GM19043 (cell line): ENCODE results near the gene IFNL4.
"Not testable (repeated sequence)": the region's sequence is repeated elsewhere in the genome, so short reads cannot be mapped to it uniquely, and the experiment has no call there.

Experiments used
- ATAC-seq: cut with Tn5 transposase; IDR thresholded peaks from one replicate; pipeline ENCODE4 v1.9.1; 2021; ENCODE audit warnings: low read depth; ENCODE audit not compliant: unreplicated experiment

IFNL4 gene

DNA sequence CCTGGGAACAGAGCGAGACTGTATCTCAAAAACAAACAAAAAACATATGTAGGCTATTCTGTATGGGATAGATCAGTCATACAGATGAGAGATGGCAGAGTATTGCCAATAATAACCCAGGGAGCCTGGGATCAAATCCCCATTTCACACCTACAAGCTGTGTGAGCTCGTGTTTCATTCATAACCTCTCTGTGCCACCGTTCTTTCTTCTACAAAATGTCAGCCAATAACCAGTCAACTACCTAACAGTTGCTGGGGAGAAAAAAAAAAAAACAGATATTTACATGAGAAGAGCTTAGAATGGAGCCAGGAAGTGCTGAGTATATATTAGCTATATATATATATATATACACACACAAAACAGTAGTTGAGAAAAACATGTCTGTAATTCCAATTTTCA is 13.0 kb upstream of the IFNL4 start:
- ATAC-seq, result no peak

DNA sequence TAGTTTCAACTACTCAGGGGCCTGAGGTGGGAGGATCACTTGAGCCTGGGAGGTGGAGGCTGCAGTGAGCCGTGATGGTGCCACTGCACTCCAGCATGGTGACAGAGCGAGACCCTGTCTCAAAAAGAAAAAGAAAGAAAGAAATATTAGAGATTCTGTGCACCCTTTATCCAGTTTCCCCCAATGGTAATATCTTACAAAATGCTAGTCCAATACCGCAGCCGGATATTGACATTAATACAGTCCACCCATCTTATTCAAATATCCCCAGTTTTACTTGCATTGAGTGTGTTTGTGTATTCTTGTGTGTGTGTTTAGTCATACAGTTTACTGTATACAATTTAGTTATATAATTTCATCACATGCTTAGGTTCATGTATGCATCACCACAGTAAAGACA is 8.6 kb upstream of the IFNL4 start:
- ATAC-seq, result no peak

DNA sequence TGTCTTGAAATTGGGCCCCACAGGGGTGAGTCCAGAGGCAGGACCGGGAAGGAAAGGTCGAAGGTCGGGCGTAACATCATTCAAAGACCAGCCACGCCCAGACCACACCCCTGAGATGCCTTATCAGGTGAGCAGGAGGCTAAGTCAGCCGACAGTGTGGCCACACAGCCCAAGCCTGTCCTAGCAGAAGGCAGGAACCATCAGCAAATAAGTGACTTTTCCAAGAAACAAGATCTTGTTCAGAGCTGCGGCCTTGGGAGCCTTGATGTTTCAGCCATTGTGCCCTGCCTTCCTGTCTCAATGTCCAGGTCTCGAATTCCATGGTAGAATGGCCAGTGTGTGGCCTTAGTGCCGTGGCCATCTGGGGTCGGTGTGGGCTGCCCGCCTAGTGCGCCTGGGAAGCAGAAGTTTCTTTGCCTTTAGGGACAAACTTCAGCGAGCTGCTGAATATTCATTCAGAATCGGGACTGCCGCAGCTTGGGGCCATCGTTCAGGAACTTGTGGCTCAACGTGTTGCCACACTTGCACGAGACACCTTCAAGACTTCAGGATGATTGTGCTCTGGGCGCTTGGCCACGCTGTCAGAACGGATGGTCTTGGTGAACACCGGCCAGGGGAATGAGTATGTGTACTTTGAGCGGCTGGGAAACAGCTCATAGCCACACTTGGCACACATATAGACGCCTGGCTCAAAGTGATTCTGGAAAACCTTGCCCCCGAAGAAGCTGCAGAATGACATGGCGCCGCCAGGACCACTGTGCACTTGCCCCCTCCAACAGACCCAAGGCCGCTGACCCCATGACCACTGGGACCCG is 6.1 kb upstream of the IFNL4 start:
- ATAC-seq, result no peak

DNA sequence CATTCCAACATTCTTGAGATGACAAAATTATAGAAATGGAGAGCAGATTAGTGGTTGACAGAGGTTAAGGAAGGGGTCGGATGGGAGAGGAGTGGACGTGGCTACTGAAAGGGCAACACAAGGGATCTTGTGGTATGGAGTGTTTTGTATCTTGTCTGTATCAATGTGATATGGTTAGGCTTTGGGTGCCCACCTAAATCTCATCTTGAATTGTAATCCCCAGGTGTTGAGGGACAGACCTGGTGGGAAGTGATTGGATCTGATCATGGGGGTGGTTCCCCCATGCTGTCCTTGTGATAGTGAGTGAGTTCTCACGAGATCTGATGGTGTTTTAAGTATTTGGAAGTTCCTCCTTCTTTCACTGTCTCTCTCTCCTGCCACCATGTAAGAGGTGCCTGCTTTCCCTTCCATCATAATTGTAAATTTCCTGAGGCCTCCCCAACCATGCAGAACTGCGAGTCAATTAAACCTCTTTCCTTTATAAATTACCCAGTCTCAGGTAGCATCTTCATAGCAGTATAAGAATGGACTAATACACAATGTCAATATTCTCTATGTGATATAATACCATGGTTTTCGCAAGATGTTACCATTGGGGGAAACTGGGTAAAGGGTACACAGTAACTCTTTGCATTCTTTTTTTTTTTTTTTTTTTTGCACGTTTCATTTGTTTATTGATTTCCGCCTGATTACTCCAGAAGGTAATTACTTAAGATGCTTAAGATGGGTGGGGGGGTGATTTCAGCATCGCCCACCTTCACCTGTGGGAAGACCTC is 4.9 kb upstream of the IFNL4 start:
- no peak for ATAC-seq

DNA sequence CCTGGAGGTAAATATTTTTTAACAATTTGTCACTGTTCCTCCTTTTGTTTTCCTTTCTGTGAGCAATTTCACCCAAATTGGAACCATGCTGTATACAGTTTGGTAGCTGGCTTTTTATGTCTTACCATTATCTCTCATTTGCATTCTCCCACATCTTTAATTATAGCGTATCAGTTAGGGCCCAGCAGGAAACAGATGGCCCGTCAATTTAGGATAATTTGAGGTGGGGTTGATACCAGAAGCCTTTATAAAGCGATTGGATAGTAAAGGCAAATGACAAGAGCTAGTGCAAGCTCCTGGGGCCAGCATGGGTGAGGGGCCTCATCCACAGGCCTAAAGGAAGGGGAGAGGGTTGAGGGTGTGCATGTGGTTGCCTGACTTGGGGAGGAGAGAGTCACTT is 3.8 kb upstream of the IFNL4 start:
- no peak for ATAC-seq

DNA sequence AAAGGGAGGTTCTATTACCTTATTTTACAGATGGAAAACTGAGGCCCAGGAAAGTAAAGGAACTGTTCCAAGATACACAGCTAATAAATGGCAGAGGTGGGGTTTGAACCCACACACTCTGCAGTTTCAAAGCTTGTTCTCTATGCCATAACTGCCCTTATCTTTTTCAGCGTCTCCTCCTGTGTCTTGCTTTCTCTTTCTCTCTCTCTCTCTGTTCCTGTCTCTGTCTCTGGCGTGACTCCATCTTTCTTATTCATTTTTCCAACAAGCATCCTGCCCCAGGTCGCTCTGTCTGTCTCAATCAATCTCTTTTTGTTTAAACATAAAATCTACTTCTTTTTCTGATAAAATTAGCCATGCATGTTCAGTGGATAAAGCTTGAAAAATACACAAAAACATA is 3.2 kb upstream of the IFNL4 start:
- ATAC-seq, result no peak

DNA sequence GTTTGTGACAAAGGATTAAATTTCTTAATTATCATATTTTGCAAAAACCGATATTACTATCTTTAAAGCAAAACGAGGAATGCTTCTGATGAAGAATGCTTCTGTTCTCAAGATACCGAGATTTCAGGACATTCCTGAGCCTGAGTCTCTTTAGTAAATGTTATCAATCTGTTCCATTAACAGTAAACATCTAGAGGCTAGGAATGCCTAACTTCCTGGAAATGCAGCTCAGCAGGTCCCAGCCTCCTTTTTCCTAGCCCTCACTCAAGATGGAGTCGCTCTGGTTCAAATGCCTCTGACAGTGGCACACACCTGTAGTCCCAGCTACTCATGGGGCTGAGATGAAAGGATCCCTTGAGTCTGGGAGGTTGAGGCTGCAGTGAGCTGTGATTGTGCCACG is 2.4 kb upstream of the IFNL4 start:
- no peak for ATAC-seq

DNA sequence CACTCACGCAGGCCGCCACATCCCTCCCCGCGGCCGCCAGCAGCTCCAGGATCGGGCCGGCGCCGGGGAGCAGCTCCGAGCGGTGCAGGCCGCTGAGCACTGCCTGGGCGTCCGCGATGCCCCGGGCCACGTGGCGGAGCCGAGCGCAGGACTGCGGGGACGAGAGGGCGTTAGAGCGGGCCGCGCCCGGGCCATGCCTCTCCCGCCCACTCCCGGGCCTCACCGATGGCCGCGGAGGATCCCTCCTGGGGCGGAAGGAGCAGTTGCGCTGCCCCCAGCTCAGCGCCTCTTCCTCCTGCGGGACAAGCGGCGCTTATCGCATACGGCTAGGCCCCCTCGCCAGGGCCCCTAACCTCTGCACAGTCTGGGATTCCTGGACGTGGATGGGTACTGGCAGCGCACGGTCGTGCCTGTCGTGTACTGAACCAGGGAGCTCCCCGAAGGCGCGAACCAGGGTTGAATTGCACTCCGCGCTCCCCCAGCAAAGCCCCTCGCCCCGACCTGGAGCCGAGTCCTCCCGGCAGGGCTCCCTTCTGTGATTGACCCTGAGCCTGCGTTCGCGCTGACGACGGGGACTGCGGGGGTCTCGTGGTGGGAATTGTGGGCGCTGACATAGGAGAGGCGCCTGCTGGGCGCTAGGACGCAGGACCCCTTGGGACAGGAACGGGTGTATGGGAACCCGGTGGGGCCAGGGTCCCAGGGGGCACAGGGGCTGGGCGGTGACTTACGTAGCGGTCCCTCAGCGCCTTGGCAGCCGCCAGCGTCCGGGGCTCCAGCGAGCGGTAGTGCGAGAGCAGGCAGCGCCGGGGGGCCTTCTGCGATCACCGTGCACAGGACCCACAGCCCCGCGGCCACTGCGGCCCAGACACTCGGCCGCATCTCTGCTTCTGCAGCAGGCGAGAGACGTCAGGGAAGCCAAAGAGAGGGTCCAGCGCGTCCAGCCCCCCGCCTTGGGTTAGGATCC is 673 bp downstream of the IFNL4 start:
- no peak for ATAC-seq

DNA sequence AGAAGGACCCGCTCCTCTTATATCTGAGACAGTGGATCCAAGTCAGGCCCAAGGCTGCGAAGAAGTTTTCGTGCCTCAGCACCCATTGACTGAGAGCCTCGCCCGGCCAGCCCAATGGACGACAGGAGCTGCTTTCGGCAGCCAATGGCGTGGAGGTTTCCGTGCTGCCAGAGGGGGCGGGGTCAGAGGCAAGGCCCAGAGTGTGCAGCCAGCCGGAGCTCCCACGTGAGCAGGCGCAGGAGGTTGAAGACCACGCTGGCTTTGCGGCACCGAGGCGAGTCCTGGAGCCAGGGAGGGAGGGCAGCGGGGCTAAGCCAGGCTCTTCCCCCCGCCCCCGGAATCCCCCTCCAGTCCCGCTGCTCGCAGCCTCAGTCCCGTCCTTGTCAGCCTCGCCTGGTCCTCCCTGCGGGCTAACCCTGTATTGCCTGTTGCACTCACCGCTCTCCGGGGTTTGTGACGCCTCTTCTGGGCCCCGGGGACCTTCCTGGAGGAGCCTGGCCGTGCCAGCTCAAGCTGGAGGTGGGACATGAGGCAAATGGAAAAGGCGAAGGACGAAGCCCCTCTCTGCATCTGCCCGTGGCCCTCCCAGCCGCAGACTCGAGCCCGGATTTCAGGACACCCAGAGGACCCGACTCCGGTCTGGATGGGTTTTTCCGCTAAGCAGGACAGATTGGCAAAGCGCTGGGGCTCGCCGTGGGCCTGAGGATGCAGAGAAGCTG is 1.5 kb downstream of the IFNL4 start:
- no peak for ATAC-seq

DNA sequence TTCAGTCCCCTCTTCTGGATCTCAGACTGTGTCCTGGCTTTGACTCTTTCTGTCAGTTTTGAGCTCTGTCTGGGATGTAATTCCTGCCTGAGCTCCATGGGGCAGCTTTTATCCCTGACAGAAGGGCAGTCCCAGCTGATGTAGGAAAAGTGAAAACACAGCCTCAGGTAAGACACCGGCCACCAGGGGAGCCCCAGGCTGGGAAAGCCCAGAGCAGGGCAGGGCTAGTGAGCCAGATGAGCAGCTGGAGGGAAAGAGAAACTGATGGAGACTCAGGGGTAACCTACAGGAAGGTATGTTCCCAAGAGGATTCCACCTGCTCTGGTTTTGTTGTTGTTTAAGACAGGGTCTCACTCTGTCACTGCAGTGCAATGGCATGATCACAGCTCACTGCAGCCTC is 3.5 kb downstream of the IFNL4 start:
- ATAC-seq, result not testable (repeated sequence)

DNA sequence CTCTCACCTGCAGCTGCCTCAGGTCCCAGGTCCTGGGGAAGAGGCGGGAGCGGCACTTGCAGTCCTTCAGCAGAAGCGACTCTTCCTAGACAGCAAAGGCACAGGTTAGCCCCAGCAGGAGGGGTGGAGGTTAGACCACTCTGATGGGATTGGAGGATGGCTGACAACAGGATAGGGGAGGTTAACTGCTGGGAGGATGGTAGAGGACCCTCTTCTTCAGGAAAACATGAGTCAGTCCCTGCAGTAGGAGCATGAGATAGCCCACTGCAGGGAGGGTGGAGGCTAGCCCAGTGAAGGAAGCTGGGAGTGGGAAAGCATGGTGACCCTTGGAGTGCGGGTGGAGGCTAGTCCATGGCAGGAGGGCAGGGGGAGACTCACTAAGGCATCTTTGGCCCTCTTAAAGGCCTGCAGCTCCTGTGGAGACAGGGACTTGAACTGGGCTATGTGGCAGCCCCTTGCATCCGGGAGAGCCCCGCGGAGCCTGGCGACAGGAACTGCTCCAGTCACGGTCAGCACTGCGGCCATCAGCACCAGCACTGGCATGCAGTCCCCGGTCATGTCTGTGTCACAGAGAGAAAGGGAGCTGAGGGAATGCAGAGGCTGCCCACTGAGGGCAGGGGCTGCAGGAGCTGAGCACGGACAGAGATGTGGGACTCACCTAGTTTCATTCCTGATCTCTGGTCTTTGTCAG is 4.1 kb downstream of the IFNL4 start, which contains the start of gene IFNL3:
Gene IFNL3 (minus strand): TSS at position 597 of the 691 bp plus-strand sequence. CDS start 39 bp downstream, at position 558.
- not testable (repeated sequence) for ATAC-seq

DNA sequence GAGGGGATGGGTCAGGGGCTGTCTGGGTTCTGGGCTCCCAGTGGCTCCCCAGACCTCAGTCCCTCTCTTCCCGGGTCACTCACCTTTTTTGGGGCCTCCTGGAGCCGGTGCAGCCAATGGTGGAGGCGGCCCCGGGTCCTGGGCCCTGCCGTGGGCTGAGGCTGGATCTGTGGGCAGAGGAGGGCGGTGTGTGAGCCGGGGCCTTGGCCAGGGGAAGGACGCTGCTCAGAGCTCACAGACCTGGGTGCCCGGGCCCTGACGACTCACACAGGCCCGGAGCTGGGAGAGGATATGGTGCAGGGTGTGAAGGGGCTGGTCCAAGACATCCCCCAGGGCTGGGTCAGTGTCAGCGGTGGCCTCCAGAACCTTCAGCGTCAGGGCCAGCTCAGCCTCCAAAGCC is 4.9 kb downstream of the IFNL4 start:
- not testable (repeated sequence) for ATAC-seq

DNA sequence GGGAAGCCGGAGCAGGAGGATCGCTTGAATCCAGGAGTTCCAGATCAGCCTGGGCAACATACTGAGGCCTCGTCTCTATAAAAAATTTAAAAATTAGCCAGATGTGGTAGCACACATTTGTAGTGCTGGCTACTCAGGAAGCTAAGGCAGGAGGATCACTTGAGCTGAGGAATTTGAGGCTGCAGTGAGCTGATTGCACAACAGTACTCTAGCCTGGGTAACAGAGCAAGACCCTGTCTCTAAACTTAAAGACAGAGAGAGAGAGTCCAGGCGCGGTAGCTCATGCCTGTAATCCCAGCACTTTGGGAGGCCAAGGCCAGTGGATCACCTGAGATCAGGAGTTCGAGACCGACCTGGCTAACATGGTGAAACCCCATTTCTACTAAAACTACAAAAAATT is 8.2 kb downstream of the IFNL4 start:
- ATAC-seq, result no peak

DNA sequence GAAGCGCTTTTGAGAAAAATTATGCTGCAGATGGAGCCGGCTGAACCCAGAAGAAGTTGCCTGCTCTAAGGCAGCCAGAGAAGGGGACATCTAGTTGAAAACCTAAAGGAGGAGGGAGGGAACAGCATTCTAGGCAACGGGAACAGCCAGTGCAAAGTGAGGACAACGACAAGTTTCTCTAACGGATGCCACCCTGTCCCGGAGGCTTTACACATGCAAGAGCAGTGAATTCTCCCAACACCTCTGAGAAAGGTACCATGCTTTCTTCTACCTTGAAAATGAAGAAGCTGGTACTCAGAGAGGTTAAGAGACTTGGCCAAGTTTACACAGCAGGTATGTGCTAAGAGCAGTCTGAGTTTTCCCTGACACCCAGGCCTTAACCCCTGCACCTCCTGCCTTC is 9.7 kb downstream of the IFNL4 start:
- ATAC-seq, result no peak

DNA sequence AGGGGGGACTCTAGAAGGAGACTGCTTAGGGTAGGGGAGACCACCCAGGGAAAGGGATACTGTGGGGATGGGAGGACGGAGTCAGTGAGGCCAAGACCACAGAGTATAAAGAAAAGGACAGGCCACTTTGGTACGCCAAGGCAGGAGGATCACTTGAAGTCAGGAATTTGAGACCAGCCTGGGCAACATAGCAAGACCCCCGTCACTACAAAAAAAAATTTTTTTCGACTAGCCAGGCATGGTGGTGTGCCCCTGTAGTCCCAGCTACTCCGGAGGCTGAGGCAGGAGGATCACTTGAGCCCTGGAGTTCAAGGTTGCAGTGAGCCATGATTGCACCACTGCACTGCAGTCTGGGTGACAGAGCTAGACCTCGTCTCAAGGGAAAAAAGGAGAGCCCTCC is 10.4 kb downstream of the IFNL4 start:
- ATAC-seq, result no peak

DNA sequence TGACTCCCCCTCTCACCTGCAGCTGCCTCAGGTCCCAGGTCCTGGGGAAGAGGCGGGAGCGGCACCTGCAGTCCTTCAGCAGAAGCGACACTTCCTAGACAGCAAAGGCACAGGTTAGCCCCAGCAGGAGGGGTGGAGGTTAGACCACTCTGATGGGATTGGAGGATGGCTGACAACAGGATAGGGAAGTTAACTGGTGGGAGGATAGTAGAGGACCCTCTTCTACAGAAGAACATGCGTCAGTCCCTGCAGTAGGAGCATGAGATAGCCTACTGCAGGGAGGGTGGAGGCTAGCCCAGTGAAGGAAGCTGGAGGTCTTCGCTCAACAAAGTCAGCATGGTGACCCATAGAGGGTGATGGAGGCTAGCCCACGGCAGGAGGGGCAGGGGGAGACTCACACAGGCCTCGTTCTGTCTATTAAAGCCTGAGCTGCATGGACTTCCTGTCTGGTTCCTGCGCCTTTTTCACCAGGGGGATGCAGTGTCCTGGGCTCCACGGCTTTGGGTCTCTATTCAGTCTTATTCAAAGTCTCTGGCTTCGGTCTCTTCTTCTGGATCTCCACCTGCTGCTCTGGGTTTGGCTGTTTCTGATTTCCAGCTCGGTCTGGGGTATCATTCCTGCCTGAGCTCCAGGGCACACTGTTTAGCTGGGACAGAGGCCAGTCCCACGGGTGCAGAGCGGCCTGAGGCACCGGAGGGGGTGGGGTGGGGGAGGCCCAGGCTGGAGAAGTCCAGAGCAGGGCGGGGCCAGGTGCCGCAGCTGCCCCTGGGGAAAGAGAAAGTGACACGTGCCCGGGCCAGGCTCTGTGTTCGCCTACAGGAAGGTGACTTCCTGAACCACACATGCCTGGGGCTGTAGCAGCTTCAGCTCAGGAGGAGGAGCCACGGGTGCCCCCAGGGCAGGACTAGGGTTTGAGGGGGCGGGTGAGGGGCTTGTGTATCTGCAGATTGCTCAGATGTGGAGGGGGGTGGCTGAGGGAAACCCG is 11.2 kb downstream of the IFNL4 start:
- ATAC-seq, result no peak

DNA sequence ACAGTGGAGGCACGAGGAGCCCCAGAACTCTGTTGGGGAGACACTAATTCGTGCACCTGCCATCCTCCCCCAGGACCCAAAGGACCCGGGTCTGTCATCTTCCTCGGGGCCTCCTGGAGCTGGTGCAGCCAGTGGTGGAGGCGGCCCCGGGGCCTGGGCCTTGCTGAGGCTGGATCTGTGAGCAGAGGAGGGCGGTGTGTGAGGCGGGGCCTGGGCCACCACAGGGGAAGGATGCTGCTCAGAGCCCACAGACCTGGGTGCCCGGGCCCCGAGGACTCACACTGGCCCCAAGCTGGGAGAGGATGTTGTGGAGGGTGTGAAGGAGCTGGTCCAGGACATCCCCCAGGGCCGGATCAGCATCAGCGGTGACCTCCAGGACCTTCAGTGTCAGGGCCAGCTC is 12.1 kb downstream of the IFNL4 start:
- no peak for ATAC-seq

DNA sequence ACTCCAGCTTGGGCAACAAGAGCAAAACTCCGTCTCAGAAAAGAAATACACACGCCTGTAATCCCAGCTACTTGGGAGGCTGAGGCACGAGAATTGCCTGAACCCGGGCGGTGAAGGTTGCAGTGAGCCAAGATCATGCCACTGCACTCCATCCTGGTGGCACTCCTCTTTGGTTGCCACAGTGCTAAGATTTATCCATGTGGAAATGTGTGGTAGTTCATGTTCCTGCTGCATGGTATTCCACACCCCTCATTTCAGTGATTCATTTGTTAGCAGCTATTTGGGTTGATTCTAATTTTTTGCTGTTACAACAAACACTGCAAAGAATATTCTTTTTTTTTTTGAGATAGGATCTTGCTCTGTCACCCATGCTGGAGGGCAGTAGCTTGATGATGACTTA is 15.9 kb downstream of the IFNL4 start:
- ATAC-seq, result no peak
